Hepatocyte (in vitro differentiated cells): ENCODE results near the gene CERS5. TPM values are rescaled to one million over a fixed set of nuclear protein-coding genes. Genes with fewer than 3 reads are reported as not detected.

Experiments used
- DNase-seq: peaks from one replicate; pipeline ENCODE4 v3.0.0-alpha.2; 2016; ENCODE audit warnings: low spot score
- H2AFZ ChIP-seq: fragments of 200-600 bp; sonication (generic); 2 replicates; pipeline ENCODE4 v1.6.0; 2016; ENCODE audit warnings: antibody characterized with exemption, mild to moderate bottlenecking
- H3K27ac ChIP-seq: fragments of 200-600 bp; sonication (generic); 2 replicates; pipeline ENCODE4 v1.5.1; 2016; ENCODE audit warnings: mild to moderate bottlenecking
- H3K27me3 ChIP-seq: fragments of 200-600 bp; sonication (generic); 2 replicates; pipeline ENCODE4 v1.6.1; 2016
- H3K36me3 ChIP-seq: fragments of 200-600 bp; sonication (generic); replicated peaks from 2 replicates; pipeline ENCODE4 v1.5.1; 2016; ENCODE audit warnings: low read depth; ENCODE audit not compliant: insufficient read depth
- H3K4me1 ChIP-seq: fragments of 200-600 bp; sonication (generic); 2 replicates; pipeline ENCODE4 v1.5.1; 2016; ENCODE audit warnings: mild to moderate bottlenecking, moderate library complexity; ENCODE audit not compliant: insufficient read depth
- H3K4me2 ChIP-seq: fragments of 200-600 bp; sonication (generic); 2 replicates; pipeline ENCODE4 v1.6.0; 2016
- H3K4me3 ChIP-seq: fragments of 200-600 bp; sonication (generic); 2 replicates; pipeline ENCODE4 v1.5.1; 2016; ENCODE audit warnings: mild to moderate bottlenecking
- H3K79me2 ChIP-seq: fragments of 200-600 bp; sonication (generic); 2 replicates; pipeline ENCODE4 v1.6.0; 2017; ENCODE audit warnings: mild to moderate bottlenecking
- H3K9me2 ChIP-seq: fragments of 200-600 bp; sonication (generic); replicated peaks from 2 replicates; pipeline ENCODE4 v1.6.0; 2017; ENCODE audit warnings: mild to moderate bottlenecking; ENCODE audit not compliant: insufficient read depth
- H3K9me3 ChIP-seq: fragments of 200-600 bp; sonication (generic); 2 replicates; pipeline ENCODE4 v1.5.1; 2016; ENCODE audit warnings: low read depth, mild to moderate bottlenecking
- H4K20me1 ChIP-seq: fragments of 200-600 bp; sonication (generic); 2 replicates; pipeline ENCODE4 v1.6.0; 2016; ENCODE audit warnings: mild to moderate bottlenecking; ENCODE audit not compliant: insufficient read depth, poor library complexity, severe bottlenecking
- CTCF ChIP-seq: fragments of 200-600 bp; sonication (generic); IDR thresholded peaks from 2 replicates; pipeline ENCODE4 v1.5.1; 2016; ENCODE audit warnings: antibody characterized with exemption, mild to moderate bottlenecking; ENCODE audit not compliant: poor library complexity
- EZH2 ChIP-seq: fragments of 200-600 bp; sonication (generic); IDR thresholded peaks from 2 replicates; pipeline ENCODE4 v1.6.1; 2016; ENCODE audit warnings: antibody characterized with exemption, mild to moderate bottlenecking, borderline replicate concordance
- EZH2phosphoT487 ChIP-seq: fragments of 200-600 bp; sonication (generic); IDR thresholded peaks from one replicate; pipeline ENCODE4 v1.6.1; 2018; ENCODE audit warnings: antibody characterized with exemption, mild to moderate bottlenecking, low read depth, moderate library complexity; ENCODE audit not compliant: unreplicated experiment, severe bottlenecking
- WGBS: methylation state at CpG from one replicate; pipeline ENCODE4 v1.1.6; 2016; ENCODE audit warnings: low lambda C conversion rate; ENCODE audit errors: missing lambda C conversion rate; 5-methylcytosine and 5-hydroxymethylcytosine counted together
- polyA plus RNA-seq: library from polyadenylated mRNA; unstranded; fragments of >200 nt; fragmentation: Nextera tagmentation; extraction: Ambion mirVana; gene quantifications from 2 replicates; pipeline ENCODE4 v1.2.1, GENCODE V29; 2016
- total RNA-seq: library from RNA; depleted of rRNA; stranded (reverse); fragments of >200 nt; gene quantifications from 2 replicates; pipeline ENCODE4 v1.2.3, GENCODE V29; 2014

Gene CERS5
- total and polyA plus RNA-seq, 2 experiments from 2014 or later, result 38.8 to 53.3 TPM

- Histone ChIP-seq H3K4me1 (peaks cover 13% of the 10 kb centered on the region), H3K4me2 (no peak overlapping the region), H3K27ac (no peak overlapping the region), H3K27me3 (no peaks in the 10 kb centered on the region), H3K79me2 (peaks cover 15% of the 10 kb centered on the region), H3K4me3 (no peak overlapping the region), H3K9me3 (no peaks in the 10 kb centered on the region), H2AFZ (no peak overlapping the region), H3K36me3 (no peaks in the 10 kb centered on the region), H4K20me1 (peaks cover 9% of the 10 kb centered on the region), H3K9me2 (no peaks in the 10 kb centered on the region)
- no peak for DNase-seq
- TF ChIP-seq EZH2 (no peak), EZH2phosphoT487 (no peak), CTCF (no peak)
- 91% methylated on average over 9 of the region's 9 CpGs for WGBS
Observed at GRCh38 chr12:50087151-50087550, 80.0 kb downstream of the CERS5 start.

DNA sequence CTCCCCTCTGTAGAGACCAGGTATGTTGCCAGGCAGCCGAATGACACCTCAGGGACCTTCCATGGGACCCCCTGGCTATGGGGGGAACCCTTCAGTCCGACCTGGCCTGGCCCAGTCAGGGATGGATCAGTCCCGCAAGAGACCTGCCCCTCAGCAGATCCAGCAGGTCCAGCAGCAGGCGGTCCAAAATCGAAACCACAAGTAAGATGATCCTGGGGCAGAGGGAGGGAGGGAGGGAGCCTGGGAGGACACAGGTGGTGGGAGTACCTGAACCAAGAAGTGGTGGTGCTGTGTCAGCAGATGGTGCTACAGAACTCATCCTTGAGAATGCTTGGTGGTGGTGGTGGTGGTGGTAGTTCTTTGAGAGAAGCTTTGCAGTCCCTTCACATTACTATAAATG, 81.0 kb downstream of the CERS5 start:
- Histone ChIP-seq H3K4me2 (peak overlapping the region; percentile 76), H3K27ac (peak overlapping the region; percentile 96), H3K4me3 (no peak overlapping the region), H3K4me1 (peaks cover 19% of the 10 kb centered on the region), H3K9me3 (no peaks in the 10 kb centered on the region), H3K9me2 (no peaks in the 10 kb centered on the region), H3K79me2 (peaks cover 15% of the 10 kb centered on the region), H3K36me3 (no peaks in the 10 kb centered on the region), H4K20me1 (peaks cover 9% of the 10 kb centered on the region), H2AFZ (no peak overlapping the region), H3K27me3 (no peaks in the 10 kb centered on the region)
- no peak for DNase-seq
- 80% methylated on average over 5 of the region's 5 CpGs for WGBS
- TF ChIP-seq EZH2, result no peak
- TF ChIP-seq CTCF, result no peak
- no peak for TF ChIP-seq EZH2phosphoT487

DNA sequence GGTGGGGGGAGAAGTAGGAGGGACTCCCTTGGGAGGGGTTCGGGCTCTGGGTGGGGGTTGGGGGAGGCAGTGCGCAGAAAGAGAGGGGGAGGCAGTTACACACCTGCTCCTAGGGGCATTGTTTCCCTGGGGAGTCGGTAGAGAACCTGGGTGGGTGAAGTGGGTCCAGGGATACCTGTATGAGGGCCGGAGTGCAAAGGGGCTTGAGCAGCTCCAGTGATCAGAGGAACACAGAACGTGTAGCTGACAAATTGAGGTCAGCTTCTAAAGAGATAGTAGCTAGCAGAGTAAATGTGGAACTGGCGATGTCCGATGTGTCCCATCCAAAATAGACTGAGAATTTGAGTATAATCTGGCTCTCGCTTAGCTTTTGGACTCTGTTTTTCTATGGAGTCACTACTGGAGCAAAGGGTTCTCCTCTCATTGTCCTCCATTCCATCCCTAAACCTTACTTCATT, 81.5 kb downstream of the CERS5 start:
- Histone ChIP-seq H3K79me2 (peaks cover 15% of the 10 kb centered on the region), H3K27ac (peak overlapping the region; percentile 96), H3K9me2 (no peaks in the 10 kb centered on the region), H2AFZ (peak overlapping the region; percentile 69), H4K20me1 (peaks cover 9% of the 10 kb centered on the region), H3K36me3 (no peaks in the 10 kb centered on the region), H3K27me3 (no peaks in the 10 kb centered on the region), H3K9me3 (no peaks in the 10 kb centered on the region), H3K4me2 (peak overlapping the region; percentile 76), H3K4me1 (peaks cover 19% of the 10 kb centered on the region), H3K4me3 (peak overlapping the region; percentile 78)
- no peak for DNase-seq
- 26% methylated on average over 5 of the region's 8 CpGs for WGBS
- TF ChIP-seq CTCF (no peak), EZH2phosphoT487 (no peak), EZH2 (no peak)
